IPS-11a (cell line): ENCODE data around the gene ADAMTSL4.
"Not testable (repeated sequence)": the region's sequence is repeated elsewhere in the genome, so short reads cannot be mapped to it uniquely, and the experiment has no call there.

ENCODE experiments used
- H3K4me3 ChIP-seq: one replicate; pipeline ENCODE4 v1.5.1; 2013; ENCODE audit warnings: low read depth, low read length, control low read depth

Gene ADAMTSL4

GRCh38 chr1:150555198-150555970 lies 6.2 kb downstream of the ADAMTSL4 start:
- no peak overlapping the region for H3K4me3 ChIP-seq

GRCh38 chr1:150555971-150556865 lies 7.0 kb downstream of the ADAMTSL4 start:
- no peak overlapping the region for H3K4me3 ChIP-seq

GRCh38 chr1:150557065-150557600 lies 7.9 kb downstream of the ADAMTSL4 start:
- H3K4me3 ChIP-seq, result no peak overlapping the region

GRCh38 chr1:150557813-150558212 lies 8.6 kb downstream of the ADAMTSL4 start:
- no peak overlapping the region for H3K4me3 ChIP-seq

GRCh38 chr1:150558303-150558704 lies 9.1 kb downstream of the ADAMTSL4 start:
- no peak overlapping the region for H3K4me3 ChIP-seq

- H3K4me3 ChIP-seq, result no peak overlapping the region
Measured at GRCh38 chr1:150558761-150559655, 9.8 kb downstream of the ADAMTSL4 start.

GRCh38 chr1:150559656-150560010 lies 10.4 kb downstream of the ADAMTSL4 start:
- no peak overlapping the region for H3K4me3 ChIP-seq

GRCh38 chr1:150560011-150560438 lies 10.8 kb downstream of the ADAMTSL4 start:
- H3K4me3 ChIP-seq, result no peak overlapping the region

GRCh38 chr1:150560576-150561253 lies 11.5 kb downstream of the ADAMTSL4 start:
- H3K4me3 ChIP-seq, result peak overlapping the region; percentile 55

- peak overlapping the region; percentile 55 for H3K4me3 ChIP-seq
Measured at GRCh38 chr1:150561254-150561973, 12.2 kb downstream of the ADAMTSL4 start.

- H3K4me3 ChIP-seq, result peak overlapping the region; percentile 55
Measured at GRCh38 chr1:150561974-150562445, 12.8 kb downstream of the ADAMTSL4 start.

GRCh38 chr1:150562446-150563339 lies 13.5 kb downstream of the ADAMTSL4 start:
- no peak overlapping the region for H3K4me3 ChIP-seq

- no peak overlapping the region for H3K4me3 ChIP-seq
Measured at GRCh38 chr1:150563340-150564038, 14.3 kb downstream of the ADAMTSL4 start.

GRCh38 chr1:150564051-150564991 lies 15.1 kb downstream of the ADAMTSL4 start:
- no peak overlapping the region for H3K4me3 ChIP-seq

GRCh38 chr1:150565240-150565991 lies 16.2 kb downstream of the ADAMTSL4 start:
- not testable (repeated sequence) for H3K4me3 ChIP-seq
